OCI-LY1 (cell line): ENCODE results near the gene TBX1.

ENCODE experiments used
- H2AFZ ChIP-seq: fragments of 200-600 bp; sonication (generic), shearing (Covaris generic); 2 replicates; pipeline ENCODE4 v1.6.0; 2014; ENCODE audit warnings: antibody characterized with exemption, mild to moderate bottlenecking, low read length
- H3F3A ChIP-seq: fragments of 200-600 bp; sonication (generic), shearing (Covaris generic); 2 replicates; pipeline ENCODE4 v1.6.0; 2014; ENCODE audit warnings: mild to moderate bottlenecking, antibody characterized with exemption, low read length, moderate library complexity; ENCODE audit not compliant: insufficient read depth
- H3K27ac ChIP-seq: fragments of 200-600 bp; sonication (generic); 2 replicates; pipeline ENCODE4 v1.5.1; 2014; ENCODE audit warnings: low read length, mixed run types, mild to moderate bottlenecking, low read depth; ENCODE audit not compliant: poor library complexity, severe bottlenecking
- H3K27me3 ChIP-seq: fragments of 200-600 bp; sonication (generic); 2 replicates; pipeline ENCODE4 v1.6.0; 2014; ENCODE audit warnings: antibody characterized with exemption, mild to moderate bottlenecking, low read length, moderate library complexity; ENCODE audit not compliant: insufficient read depth
- H3K36me3 ChIP-seq: fragments of 200-600 bp; sonication (generic); 2 replicates; pipeline ENCODE4 v1.6.1; 2014; ENCODE audit warnings: mild to moderate bottlenecking, antibody characterized with exemption, low read length, moderate library complexity, mixed read lengths; ENCODE audit not compliant: insufficient read depth
- H3K4me1 ChIP-seq: fragments of 200-600 bp; sonication (generic); 2 replicates; pipeline ENCODE4 v1.5.1; 2014; ENCODE audit warnings: mild to moderate bottlenecking, low read length, moderate library complexity; ENCODE audit not compliant: insufficient read depth, severe bottlenecking
- H3K4me2 ChIP-seq: fragments of 200-600 bp; sonication (generic), shearing (Covaris generic); 2 replicates; pipeline ENCODE4 v1.6.1; 2014; ENCODE audit warnings: low read length
- H3K4me3 ChIP-seq: fragments of 200-600 bp; sonication (generic); 2 replicates; pipeline ENCODE4 v1.5.1; 2014; ENCODE audit warnings: low read length, low read depth, mild to moderate bottlenecking, mixed read lengths; ENCODE audit not compliant: poor library complexity, severe bottlenecking
- H3K79me2 ChIP-seq: fragments of 200-600 bp; shearing (Covaris generic); 2 replicates; pipeline ENCODE4 v1.6.1; 2016; ENCODE audit warnings: mixed run types, low read length, mixed read lengths; ENCODE audit not compliant: insufficient read depth
- H3K9ac ChIP-seq: fragments of 200-600 bp; sonication (generic), shearing (Covaris generic); 2 replicates; pipeline ENCODE4 v1.6.1; 2014; ENCODE audit warnings: mild to moderate bottlenecking, low read length, mixed read lengths
- H3K9me2 ChIP-seq: fragments of 200-600 bp; sonication (generic), shearing (Covaris generic); 2 replicates; pipeline ENCODE4 v1.6.1; 2014; ENCODE audit warnings: low read depth, mild to moderate bottlenecking, low read length, mixed read lengths
- H3K9me3 ChIP-seq: fragments of 200-600 bp; shearing (Covaris generic); 2 replicates; pipeline ENCODE4 v1.6.1; 2014; ENCODE audit warnings: low read length, mixed read lengths
- H4K20me1 ChIP-seq: fragments of 200-600 bp; sonication (generic), shearing (Covaris generic); 2 replicates; pipeline ENCODE4 v1.6.0; 2016; ENCODE audit warnings: mild to moderate bottlenecking, low read length; ENCODE audit not compliant: insufficient read depth
- EZH2 ChIP-seq: fragments of 200-600 bp; sonication (generic), shearing (Covaris generic); IDR thresholded peaks from 2 replicates; pipeline ENCODE4 v1.8.0; 2017; ENCODE audit warnings: borderline replicate concordance, mixed run types, mild to moderate bottlenecking, antibody characterized with exemption, low read length, moderate library complexity, mixed read lengths
- TF ChIP-seq, protein P1 (sequence below): fragments of 200-600 bp; sonication (generic), shearing (Covaris generic); IDR thresholded peaks from 2 replicates; pipeline ENCODE4 v1.5.1; 2017; ENCODE audit warnings: mild to moderate bottlenecking, antibody characterized with exemption, low read length, moderate library complexity, mixed read lengths

TBX1 gene

GRCh38 chr22:19785461-19786263, 25.1 kb downstream of the TBX1 start:
- Histone ChIP-seq H4K20me1 (no peaks in the 10 kb centered on the region), H3F3A (no peaks in the 10 kb centered on the region), H2AFZ (no peak overlapping the region), H3K9me2 (no peaks in the 10 kb centered on the region), H3K4me1 (no peaks in the 10 kb centered on the region), H3K27me3 (no peaks in the 10 kb centered on the region), H3K9ac (no peak overlapping the region), H3K27ac (no peak overlapping the region), H3K36me3 (0 out of 2 replicates have a peak, but pooled peaks cover 7% of the 10 kb centered on the region), H3K79me2 (no peaks in the 10 kb centered on the region), H3K9me3 (0 out of 2 replicates have a peak, but pooled peaks cover 3% of the 10 kb centered on the region), H3K4me2 (no peak overlapping the region), H3K4me3 (no peak overlapping the region)
- no peak for TF ChIP-seq EZH2
- TF ChIP-seq, protein P1, sequence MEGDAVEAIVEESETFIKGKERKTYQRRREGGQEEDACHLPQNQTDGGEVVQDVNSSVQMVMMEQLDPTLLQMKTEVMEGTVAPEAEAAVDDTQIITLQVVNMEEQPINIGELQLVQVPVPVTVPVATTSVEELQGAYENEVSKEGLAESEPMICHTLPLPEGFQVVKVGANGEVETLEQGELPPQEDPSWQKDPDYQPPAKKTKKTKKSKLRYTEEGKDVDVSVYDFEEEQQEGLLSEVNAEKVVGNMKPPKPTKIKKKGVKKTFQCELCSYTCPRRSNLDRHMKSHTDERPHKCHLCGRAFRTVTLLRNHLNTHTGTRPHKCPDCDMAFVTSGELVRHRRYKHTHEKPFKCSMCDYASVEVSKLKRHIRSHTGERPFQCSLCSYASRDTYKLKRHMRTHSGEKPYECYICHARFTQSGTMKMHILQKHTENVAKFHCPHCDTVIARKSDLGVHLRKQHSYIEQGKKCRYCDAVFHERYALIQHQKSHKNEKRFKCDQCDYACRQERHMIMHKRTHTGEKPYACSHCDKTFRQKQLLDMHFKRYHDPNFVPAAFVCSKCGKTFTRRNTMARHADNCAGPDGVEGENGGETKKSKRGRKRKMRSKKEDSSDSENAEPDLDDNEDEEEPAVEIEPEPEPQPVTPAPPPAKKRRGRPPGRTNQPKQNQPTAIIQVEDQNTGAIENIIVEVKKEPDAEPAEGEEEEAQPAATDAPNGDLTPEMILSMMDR = no peak

- H3K4me3 ChIP-seq = no peak overlapping the region
- TF ChIP-seq, protein P1 = no peak
- no peak for TF ChIP-seq EZH2
These were observed 25.6 kb downstream of the TBX1 start for GRCh38 chr22:19786264-19786585.

DNA sequence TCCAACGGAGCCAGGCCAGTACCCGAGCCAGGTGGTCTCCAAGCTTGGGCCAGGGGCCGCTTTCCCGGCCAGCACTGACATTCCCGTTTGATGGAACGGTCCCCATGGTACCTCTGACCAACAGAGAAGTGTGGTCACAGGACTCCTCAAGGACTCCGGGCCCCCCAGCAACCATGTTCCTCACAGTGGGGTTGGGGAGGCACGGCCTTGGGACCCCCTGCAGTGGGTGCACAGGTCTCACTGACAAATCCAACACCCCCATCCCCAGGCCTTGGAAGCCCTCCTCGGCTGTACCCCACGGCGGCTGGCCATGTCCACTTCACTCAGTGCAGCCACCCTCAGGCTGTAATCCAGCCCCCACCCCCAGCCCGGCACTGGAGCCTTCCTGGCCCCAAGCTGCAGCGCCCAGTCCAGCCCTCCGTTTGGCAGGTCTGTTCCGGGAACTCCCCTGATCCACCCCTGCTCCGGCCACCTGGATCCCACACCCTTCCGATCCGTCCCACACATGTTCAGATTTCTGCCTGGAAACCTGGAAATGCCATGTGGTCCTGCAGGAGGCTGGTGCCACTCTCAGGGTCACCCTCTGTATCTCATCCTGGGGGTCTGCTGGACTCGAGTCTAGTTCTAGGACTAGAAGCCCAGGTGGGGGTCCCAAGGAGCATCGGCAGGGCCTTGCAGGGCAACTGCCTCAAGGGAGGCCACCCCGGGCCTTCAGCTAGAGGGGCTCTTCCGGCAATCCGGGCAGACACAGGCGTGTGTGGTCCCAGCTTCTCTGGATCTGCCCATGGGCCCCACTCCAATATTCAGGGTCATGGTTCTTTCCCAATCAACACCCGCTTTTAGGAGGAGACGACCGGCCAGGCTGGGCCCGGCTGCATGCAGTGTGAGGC, 26.6 kb downstream of the TBX1 start:
- Histone ChIP-seq H2AFZ (no peak overlapping the region), H3K4me3 (no peak overlapping the region), H3K79me2 (no peaks in the 10 kb centered on the region), H4K20me1 (no peaks in the 10 kb centered on the region), H3K27ac (no peak overlapping the region), H3F3A (no peaks in the 10 kb centered on the region), H3K4me1 (no peaks in the 10 kb centered on the region), H3K9me2 (no peaks in the 10 kb centered on the region), H3K36me3 (0 out of 2 replicates have a peak, but pooled peaks cover 7% of the 10 kb centered on the region), H3K27me3 (no peaks in the 10 kb centered on the region), H3K9ac (no peak overlapping the region), H3K9me3 (0 out of 2 replicates have a peak, but pooled peaks cover 4% of the 10 kb centered on the region), H3K4me2 (no peak overlapping the region)
- TF ChIP-seq, protein P1 = no peak
- TF ChIP-seq EZH2 = no peak

More at GRCh38 chr22:19786264-19786585, 25.6 kb downstream of the TBX1 start:
- Histone ChIP-seq H3K4me1 (no peaks in the 10 kb centered on the region), H3F3A (no peaks in the 10 kb centered on the region), H3K36me3 (0 out of 2 replicates have a peak, but pooled peaks cover 7% of the 10 kb centered on the region), H3K9me2 (no peaks in the 10 kb centered on the region), H3K27ac (no peak overlapping the region), H4K20me1 (no peaks in the 10 kb centered on the region), H3K4me2 (no peak overlapping the region), H3K9ac (no peak overlapping the region), H3K27me3 (no peaks in the 10 kb centered on the region), H2AFZ (no peak overlapping the region), H3K79me2 (no peaks in the 10 kb centered on the region), H3K9me3 (0 out of 2 replicates have a peak, but pooled peaks cover 3% of the 10 kb centered on the region)
